Stimulated activated CD4-positive, alpha-beta T cell treated with anti-CD3 and anti-CD28 coated beads, TNF-alpha, amount 100 ng/mL, for 1 hour (primary cell): ENCODE results near the gene MVK.

ENCODE experiments used
- DNase-seq, 3 donors: peaks; one replicate each; pipeline ENCODE4 v3.0.0-alpha.2; 2020; ENCODE audit warnings: low read depth in 3 of 3, low spot score in 1 of 3

The MVK gene

GRCh38 chr12:109626378-109627115 lies 53.0 kb downstream of the MVK start:
- DNase-seq: no peak

GRCh38 chr12:109627633-109628032 lies 54.0 kb downstream of the MVK start:
- no peak for DNase-seq

GRCh38 chr12:109630107-109630506 lies 56.5 kb downstream of the MVK start:
- no peak for DNase-seq

DNA sequence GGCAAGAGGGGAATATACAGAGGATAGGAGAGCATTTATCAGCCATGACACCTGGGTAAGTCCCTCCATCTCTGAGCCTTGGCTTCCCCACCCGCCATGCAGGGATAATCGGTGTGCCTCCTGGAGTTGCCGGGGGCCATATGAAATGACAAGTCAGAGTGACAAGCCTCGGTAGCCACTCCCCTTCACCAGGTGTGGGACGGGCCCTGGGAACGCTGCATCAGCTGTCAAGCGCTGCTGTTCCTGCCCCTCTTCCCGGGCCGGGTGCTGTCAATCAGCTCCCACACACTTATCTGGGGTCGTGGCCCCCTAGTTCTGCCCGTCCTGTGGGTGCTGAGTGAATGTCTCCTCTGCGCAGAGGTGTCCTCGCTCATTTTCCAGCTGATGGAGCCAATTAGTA lies 57.2 kb downstream of the MVK start:
- no peak for DNase-seq

DNA sequence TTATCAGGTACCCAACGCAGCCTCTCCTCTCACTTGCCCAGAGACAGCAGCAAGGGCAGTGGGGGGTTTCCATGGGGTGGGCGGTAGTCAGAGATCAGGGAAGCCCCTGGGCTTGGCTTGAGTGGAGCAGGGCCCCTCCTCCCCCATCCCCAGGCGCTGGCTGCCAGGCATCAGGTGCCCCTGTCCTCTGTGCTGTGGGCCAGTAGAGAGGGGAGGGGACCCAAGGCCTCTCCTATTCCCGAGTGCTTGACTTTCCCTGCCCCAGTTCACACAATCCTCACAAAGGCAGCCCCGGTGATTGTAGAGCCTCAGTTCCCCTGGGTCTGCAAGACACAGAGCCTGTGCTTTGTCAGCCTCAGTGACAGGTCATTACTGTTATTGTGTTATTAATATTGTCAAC lies 57.7 kb downstream of the MVK start:
- DNase-seq: no peak

DNA sequence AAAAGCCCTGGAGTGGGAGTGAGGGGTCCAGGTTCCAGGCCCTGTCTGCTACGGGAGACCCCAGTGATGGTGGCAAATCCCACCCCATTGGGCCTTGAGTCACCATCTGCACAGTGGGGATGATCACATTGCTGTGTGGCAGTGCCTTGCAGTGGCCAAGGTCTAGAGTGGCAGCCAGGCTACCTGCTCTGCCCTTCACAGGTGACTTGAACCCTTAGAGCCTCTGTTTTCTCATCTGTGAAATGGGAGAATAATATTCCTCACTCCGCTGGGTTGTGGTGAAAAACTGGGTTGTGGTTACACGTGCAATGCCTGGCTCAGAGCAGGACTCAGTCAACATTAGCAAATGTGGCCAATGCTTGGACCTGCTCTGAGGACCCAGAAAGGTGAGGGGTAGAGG lies 58.2 kb downstream of the MVK start:
- no peak for DNase-seq

DNA sequence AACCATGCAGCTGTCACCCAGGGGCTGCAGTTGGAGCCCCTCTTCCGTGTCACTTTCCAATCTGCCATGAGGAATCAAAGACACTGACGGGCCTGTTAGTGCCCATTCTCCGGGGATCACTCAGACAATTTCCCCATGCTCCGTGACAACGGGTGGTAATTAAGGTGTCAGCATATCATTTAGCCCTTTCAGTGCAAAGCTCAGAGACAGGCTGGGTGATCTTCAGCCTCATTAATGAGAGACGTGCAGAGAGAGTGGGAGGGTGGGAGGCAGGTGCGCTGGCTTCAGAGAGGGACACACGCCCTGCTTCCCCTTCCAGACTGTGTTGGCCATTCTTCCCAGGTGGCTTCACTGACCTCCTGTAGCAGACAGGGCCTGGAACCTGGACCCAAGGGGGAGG lies 58.7 kb downstream of the MVK start:
- DNase-seq: no peak

DNA sequence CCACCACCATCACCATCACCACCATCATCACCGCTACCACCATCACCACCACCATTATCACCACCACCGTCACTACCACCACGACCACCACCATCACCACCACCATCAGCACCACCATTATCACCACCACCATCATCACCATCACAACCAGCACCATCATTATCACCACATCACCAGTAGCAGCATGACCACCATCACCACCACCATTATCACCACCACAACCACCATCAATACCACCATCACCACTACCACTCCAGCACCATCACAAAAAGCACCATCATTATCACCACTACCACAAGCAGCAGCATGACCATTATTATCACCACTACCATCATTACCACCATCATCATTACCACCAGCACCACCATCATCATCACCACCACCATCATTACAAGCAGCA lies 62.1 kb downstream of the MVK start:
- no peak for DNase-seq

GRCh38 chr12:109637348-109637747 lies 63.8 kb downstream of the MVK start:
- no peak for DNase-seq

DNA sequence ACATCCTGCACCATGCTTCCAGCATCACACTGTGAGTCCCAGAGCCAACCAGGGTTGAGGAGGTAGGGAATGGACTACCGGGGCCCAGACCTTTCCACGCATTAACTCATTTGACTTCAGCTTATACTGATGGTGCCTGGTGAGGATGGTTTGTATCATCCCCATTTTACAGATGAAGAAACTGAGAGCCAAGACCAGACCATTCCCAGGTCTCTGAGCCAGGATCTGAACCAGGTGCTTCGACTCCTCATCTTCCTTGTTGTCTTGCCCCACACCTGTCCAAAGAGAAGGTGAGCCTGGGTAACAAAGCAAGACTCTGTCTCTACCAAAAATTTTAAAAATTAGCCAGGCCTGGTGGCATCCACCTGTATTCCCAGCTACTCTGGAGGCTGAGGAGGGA lies 64.4 kb downstream of the MVK start:
- no peak for DNase-seq

DNA sequence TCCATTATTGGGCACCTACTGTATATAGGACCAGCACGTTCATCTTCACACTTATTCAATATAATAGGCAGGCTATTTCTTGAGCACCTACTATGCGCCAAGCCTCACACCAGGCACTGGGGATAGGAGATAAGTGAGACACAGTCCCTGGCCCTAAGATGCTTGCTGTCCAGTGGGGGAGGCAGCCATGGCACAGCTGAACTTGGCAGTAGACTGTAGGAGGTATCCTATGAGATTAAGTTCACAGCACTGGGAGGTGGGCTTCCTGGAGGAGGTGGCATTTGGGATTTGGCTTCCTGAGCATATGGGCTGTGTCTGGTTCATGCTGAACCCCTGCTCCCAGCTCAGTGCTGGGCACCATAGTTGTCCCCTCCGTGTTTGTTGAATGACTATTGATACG lies 65.1 kb downstream of the MVK start:
- DNase-seq: no peak

- DNase-seq: no peak
Observed at GRCh38 chr12:109639151-109639872, 65.7 kb downstream of the MVK start.

DNA sequence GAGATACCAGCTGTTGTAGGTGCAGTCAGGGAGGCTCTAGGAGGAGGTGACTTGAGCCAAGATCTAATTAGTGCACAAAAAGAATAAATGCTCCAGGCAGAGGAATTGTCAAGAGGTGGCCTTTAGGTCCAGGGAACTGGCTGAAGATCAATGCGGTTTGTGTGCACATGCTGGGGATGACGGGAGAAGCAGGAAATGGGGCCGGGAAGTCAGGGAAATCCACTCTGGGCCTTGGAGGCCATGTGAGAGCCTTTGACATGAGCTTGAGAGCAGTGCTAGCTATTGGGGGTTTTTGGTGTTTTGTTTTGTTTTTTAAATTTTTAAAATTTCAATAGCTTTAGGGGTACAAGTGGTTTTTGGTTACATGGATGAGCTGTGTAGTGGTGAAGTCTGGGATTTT lies 67.4 kb downstream of the MVK start:
- no peak for DNase-seq

- no peak for DNase-seq
Observed at GRCh38 chr12:109641422-109641821, 67.8 kb downstream of the MVK start.

GRCh38 chr12:109642506-109643132 lies 69.0 kb downstream of the MVK start:
- no peak for DNase-seq

GRCh38 chr12:109645194-109645593 lies 71.6 kb downstream of the MVK start:
- DNase-seq: no peak

GRCh38 chr12:109645708-109646107 lies 72.1 kb downstream of the MVK start:
- no peak for DNase-seq
